GM21390 (cell line): ENCODE results near the gene IL1RAPL2.
"Not testable (repeated sequence)": the region's sequence is repeated elsewhere in the genome, so short reads cannot be mapped to it uniquely, and the experiment has no call there.

Experiments
- ATAC-seq: cut with Tn5 transposase; IDR thresholded peaks from one replicate; pipeline ENCODE4 v1.9.1; 2021; ENCODE audit not compliant: unreplicated experiment

Gene IL1RAPL2

DNA sequence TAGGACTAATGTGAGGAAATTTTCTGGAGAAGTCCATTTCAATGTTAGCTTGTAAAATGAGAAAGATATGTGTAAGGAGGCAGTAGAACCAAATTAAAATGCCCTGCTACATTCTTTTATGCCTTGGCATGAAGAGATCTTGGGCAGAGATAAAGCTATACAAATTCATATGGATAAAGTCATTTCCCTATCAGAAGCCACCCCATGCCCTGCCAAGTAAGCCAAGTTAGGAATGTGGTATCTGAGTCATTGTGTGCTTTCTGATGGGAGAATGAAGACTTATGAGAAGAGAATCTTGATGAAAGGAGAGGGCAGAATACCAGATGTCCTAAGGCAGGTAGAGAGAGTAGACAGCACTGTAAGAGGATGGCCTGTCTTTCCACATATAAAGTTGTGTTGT lies 570.8 kb downstream of the IL1RAPL2 start:
- ATAC-seq: no peak

DNA sequence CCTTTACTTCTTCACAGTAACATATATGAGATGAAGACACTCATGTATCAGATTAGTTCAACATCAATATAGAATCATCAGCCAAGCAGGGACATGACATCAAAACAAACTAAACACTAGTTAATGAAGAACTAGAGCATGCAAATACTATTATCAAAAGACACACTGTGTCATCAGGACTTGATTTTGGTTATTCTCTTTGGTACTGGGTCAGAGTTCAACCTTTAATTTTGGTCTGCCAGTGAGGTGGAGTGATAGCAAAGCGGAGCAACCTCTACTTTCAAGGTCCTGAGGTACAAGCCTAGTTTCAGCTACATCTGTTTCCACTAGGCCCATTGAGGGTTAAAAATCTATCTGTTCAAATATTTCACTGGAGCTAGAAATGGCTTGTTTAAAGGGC lies 584.0 kb downstream of the IL1RAPL2 start:
- no peak for ATAC-seq

DNA sequence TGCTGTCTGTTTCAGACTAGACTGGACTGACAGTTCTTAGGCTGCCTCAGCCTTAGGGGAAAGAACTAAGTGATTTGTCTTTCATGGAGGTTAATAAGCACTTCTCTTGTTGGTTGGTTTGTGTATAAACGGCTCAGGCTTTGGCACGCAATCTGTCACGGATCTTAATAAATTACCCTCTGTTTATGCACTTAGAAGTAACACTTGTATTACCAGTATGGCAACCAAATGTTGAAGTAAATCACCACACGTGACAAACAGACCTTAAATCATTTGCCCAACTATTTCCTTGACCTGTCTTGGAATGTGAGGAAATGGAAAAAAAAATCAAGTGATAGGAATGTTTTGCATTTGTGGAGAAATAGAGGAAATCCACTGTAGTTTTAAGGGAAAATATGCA lies 584.6 kb downstream of the IL1RAPL2 start:
- no peak for ATAC-seq

DNA sequence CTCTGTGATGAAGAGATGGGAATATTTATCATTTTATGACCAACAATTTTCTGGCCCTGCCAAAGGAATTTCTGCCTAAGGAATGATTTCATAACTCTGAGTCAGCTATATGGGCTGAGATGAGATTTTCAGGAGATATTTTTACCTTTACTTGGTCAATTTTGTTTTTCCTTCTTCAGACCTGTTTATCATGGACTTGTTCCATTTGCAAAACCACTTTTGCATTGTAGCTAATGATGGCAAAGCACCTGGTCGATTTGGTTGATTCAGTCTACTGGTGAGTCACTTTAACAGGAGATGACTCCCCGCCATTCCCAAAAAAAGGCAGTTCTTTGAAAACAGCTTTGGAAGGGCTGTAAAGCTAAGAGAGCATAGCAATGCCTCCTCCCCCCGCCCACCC lies 601.2 kb downstream of the IL1RAPL2 start:
- ATAC-seq: no peak

DNA sequence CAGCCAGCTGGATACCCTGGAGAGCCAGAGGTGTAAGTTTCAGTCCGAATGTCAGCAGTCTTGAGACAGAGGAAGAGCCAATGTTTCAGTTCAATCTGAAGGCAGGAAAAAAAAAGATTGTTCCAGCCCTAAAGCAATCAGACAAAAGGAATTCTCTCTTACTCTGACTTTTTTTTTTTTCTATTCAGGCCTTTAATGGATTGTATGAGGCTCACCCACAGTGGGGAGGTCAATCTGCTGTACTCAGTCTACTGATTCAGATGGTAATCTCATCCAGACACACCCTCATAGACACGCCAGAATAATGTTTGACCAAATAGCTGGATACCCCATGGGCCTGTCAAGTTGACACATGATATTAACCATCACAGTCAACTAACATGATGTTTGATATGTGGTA lies 602.6 kb downstream of the IL1RAPL2 start:
- no peak for ATAC-seq

DNA sequence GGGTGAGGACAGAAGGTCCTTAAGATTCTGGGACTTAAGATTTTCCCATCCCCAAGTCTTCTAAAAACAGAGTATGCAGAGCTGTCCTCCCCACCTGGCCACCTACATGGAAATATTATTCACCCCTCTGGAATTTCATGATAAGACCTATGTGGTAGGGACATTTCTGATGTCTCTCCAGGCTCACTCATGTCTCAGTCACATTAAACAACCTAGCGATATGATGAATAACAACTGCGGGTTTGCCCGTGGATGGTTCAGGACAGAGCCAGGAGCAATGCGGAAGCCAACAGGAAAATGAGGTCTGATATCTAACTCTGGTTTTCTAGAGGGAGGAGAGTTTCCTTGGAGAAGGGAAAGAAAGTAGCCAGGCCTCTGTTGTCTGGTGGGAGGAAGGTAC lies 607.1 kb downstream of the IL1RAPL2 start:
- no peak for ATAC-seq

DNA sequence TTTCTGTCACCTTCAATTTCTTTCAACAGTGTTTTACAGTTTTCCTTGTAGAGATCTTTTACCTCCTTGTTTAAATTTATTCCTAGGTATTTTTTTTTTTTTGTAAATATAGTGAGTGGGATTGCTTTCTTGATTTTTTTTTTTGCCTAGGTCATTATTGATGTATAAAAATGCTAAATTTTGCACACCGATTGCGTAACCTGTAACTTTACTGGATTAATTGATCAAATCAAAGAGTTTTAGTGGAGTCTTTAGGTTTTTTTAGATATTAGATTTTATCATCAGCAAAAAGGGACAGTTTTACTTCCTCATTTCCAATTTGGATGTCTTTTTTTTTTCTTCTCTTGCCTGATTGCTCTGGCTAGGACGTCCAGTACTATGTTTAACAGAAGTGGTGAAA lies 613.6 kb downstream of the IL1RAPL2 start:
- no peak for ATAC-seq

DNA sequence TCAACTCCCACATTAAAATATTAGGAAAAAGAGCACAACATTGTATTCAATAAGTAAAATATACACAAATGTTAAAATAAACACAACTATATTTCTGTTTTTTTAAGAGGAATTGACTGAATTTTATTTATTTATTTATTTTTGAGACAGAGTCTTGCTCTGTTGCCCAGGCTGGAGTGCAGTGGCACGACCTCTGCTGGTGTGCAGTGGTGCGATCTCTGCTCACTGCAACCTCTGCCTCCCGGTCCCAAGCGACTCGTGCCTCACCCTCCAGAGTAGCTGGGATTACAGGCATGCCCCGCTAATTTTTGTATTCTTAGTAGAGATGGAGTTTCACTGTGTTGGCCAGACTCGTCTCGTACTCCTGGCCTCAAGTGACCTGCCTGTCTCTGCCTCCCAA lies 623.1 kb downstream of the IL1RAPL2 start:
- no peak for ATAC-seq

DNA sequence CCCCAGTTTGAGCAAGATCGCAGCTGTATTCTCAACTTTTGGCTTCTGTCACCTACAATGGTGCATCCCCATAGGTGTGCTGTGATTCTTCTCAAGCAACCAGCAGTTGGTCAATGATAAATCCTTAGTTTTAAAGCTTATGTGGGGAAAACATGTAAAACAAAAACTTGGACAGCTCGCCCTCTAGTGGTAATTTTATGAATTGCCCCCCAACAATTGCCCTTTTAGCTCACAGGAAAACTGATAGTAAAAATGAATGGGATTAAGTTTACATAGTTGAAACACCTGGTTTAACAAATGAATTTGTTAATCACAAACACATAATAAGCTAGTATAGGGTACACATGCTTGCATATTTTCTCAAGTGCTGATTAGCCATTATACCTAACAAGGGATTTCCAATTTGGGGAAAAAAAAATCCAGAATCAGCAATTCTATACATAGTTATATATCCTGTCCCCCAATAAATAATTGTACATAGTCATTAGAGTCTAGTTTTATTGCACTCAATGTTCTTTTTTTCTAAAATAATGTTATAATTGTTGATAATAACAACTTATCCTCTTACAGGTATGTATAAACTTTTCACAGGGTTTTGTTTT lies 624.4 kb downstream of the IL1RAPL2 start:
- ATAC-seq: no peak

DNA sequence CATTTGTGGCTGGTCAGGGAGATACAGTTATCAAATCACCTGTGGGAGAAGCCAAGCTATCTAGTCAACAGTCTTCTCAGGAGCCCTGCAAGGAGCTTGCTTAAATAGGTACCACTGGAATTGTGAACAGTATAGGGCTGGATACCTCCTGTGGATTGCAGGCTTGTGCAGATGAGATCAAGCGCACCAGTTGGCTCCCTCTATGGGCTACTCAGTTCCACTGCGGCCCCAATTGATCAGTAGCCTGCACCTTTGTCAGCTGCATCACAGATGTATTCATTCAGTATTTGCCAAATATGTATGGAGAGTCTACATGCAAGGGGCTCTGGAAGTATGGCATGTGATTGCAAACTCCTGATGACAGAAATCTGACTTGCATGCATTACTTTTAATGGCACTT lies 625.9 kb downstream of the IL1RAPL2 start:
- ATAC-seq: no peak

DNA sequence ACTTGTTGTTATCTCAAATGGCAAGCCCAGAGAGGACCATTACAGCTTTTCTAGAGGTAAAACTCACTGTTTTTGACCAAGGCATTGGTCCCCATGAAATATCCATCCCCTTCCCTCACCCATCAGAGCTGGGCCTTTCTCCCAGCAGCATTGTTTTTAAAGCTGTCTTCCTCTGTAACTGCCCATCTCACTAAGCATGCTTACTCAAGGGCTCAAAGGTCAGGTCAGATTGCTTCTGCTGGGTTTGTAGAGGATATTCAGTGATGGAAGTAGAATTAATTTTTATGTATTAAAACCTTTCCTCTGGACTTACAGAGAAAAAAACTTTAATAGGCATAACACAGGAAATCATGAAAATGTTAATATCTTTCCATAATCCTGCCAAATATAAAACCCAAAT lies 643.4 kb downstream of the IL1RAPL2 start:
- ATAC-seq: no peak

DNA sequence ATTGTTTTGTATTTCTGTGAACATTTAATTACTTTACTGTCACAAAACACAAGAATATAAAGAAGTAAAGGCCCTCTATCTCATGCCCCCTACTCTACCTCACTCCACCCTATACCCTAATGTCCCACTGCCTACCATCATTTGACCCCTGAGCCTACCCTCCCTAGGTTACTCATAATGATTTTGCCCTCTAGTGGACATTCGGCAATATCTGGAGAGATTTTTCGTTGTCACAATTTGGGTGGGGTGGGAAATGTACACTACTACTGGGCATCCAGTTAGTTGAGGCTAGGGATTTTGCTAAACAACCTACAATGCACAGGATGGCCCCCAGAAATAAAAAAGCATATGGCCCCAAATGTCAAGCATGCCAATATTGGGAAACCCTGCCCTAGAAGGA lies 644.3 kb downstream of the IL1RAPL2 start:
- no peak for ATAC-seq

DNA sequence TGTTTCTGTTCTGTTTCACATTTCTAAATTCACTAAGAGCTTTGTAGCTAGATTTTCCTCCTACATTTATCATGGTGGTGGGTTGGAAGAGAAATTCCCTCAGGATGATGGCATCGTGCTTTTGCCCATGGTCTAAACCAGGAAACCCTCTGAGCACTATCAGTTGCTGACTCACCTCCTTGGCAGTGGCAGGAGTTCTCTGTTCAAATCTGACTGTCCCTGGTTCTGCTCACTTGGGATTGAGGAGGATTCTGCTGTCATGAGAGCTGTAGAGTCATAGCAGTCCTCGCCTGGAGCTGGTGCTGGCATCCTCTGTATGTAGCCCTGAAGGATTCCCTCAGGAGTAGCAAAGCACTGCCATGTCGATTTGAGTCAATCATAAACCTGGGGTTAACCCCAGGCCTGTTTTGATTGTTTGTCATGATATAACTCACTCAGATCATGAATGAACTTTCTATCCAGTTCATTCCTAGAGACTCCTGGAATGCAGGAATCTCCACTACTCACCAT lies 645.1 kb downstream of the IL1RAPL2 start:
- no peak for ATAC-seq

DNA sequence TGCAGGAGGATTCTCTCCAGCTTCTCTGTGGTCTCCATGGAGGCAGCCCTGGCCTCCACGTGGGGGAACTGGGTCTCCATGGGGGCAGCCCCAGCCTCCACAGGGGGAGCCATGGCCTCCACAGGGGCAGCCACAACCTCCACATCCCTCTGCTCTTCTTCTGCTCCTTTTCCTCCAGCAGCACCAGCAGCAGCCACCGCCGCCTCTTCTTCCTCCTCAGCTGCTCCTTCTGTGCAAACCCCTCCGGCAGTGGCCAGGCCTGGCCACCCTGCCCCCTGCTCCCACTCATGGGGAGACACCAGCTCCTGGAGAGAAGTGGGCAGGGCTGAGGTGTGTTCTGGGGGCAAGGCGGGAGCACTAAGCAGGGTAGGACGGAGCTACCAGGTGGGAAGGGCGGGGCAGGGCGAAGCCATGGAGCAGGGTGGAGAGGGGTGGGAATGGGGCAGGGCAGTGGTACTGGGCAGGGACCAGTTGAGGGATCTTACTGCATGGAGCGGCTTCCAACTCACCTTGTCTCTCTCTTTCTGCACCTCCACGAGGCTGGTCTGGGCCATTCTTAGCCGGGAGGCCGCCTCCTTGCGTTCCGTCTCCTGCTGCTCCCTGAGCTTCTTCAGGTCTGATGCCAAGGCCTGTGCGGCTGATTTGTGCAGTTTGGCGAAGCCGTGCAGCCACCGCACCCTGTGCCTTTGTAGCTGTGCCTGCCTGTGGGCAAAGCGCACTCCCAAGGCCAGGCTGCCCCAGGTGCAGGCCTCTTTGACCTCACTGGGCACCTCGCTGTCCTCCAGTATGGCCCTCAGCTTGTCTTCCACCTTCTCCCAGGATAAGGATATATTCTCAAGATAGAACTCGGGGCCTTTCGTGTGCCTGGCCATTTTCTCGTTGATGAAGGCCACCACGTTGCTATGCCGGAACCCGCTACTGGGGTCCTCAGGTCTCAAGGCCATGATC lies 653.7 kb downstream of the IL1RAPL2 start:
- no peak for ATAC-seq

DNA sequence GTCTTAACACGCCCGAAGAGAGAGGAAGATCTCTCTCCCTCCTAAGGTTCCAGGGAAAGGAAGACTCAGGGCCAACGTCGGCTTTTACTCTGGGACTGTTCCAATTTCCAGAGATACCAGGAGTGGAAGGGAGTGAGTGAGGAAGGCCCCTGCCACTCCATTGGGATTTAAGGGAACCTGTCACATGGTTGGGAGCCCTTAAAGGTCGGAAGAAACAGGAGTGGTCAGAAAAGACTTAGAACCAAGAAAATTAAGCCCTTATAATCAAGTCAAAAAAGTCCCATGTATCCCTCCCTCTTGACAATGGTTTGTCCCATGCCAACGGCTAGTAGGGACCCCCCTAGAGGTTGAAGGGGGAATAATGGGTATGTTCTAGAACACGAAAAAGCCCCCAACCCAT lies 654.6 kb downstream of the IL1RAPL2 start, which contains the start of gene TEX13A:
Gene TEX13A (minus strand): TSS at position 59 of the 400 bp plus-strand sequence. CDS start 297 bp downstream, outside the sequence.
- no peak for ATAC-seq

DNA sequence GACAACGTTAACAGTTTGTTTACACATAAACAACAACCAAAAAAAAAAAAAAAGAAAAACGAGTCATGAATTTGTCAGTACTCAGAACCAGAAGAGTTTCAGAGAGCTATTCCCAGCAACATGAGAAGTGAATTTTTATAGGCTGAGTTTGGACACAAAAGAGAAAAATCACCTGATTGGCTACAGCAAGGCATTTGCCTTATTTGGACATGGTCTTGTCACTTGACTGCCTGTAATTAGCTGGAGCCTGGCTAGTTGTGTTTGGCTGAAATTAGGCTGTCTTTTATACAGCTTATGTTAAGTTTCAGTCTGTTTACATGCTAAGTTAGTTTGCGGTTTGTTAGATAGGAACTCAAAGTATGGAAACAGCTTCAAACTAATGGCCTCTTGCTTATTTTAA lies 655.4 kb downstream of the IL1RAPL2 start:
- no peak for ATAC-seq

DNA sequence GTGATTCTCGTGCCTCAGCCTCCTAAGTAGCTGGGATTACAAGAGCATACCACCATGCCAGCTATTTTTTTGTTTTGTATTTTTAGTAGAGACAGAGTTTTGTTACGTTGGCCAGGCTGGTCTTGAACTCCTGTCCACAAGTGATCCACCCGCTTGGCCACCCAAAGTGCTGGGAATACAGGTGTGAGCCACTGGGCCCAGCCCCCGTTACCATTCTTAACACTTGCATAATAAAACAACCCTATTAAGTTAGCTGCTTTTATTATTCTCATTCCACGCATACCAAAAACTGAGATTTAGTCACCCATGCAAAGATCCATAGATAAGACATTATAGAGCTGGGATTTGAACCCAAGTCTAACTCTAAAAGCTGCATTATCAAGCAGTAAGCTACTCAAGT lies 660.5 kb downstream of the IL1RAPL2 start:
- no peak for ATAC-seq

DNA sequence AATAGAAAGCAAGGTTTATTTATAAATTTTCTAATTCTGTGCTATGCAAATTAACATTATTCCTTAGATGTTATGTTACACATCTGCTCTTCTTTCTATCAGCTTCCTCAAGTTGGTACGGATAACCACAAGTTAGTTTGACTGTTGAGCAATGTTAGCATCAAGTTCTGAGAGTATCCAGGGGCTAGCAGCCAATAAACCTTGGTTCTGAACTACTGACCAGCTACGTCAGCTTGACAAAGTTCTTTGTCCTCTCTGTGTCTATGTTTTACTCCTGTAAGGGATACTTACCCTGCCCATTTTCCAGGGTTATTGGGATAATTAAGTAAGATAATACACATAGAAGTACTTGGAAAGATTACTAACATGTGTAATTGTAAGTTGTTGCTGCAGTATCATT lies 662.6 kb downstream of the IL1RAPL2 start:
- no peak for ATAC-seq

DNA sequence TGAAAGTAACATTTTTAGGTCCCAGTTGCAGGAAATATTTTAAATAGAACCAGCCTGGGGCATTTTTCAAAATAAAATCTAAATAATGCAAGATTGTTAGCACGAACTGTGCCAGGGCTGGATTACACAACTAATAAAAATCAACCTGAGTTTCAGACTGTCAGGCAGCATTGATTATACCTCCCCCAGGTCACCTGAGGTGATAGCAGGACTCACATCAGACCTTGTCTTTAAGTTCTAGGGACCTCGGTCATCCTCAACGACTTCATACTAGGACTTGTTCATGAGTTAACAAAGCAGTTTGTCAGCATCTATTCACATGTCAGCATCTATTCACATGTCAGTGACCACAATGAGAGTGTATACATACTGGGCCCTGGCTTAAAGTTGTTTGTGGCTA lies 663.1 kb downstream of the IL1RAPL2 start:
- ATAC-seq: no peak

DNA sequence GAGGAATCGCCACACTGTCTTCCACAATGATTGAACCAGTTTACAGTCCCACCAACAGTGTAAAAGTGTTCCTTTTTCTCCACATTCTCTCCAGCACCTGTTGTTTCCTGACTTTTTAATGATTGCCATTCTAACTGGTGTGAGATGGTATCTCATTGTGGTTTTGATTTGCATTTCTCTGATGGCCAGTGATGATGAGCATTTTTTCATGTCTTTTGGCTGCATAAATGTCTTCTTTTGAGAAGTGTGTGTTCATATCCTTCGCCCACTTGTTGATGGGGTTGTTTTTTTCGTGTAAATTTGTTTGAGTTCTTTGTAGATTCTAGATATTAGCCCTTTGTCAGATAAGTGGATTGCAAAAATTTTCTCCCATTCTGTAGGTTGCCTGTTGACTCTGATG lies 671.4 kb downstream of the IL1RAPL2 start:
- ATAC-seq: not testable (repeated sequence)

DNA sequence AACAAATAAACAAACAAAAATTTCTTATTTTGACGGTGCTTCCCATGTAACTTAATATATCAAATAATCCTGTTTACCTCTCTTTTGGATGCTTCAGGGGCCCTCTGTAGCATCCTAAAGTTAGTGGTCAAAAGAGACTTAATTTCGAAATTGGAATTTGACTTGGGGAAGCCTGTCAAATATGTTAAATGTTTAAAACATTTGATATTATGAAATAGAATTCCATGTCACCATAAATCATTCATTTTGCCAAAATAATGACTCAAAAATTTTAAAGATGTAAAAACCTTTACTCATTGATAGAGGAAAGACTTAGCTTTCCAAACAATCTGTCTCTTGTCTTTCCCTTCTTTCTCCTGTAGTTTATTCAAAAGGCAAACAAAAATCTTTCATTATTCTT lies 675.1 kb downstream of the IL1RAPL2 start:
- ATAC-seq: no peak
